Measurements from ENCODE around the gene C17orf107.
A peak's percentile ranks its signal among the peaks of the same experiment; 100 is the strongest.
"Not testable (repeated sequence)": the region's sequence is repeated elsewhere in the genome, so short reads cannot be mapped to it uniquely, and the experiment has no call there.

The C17orf107 gene

DNA sequence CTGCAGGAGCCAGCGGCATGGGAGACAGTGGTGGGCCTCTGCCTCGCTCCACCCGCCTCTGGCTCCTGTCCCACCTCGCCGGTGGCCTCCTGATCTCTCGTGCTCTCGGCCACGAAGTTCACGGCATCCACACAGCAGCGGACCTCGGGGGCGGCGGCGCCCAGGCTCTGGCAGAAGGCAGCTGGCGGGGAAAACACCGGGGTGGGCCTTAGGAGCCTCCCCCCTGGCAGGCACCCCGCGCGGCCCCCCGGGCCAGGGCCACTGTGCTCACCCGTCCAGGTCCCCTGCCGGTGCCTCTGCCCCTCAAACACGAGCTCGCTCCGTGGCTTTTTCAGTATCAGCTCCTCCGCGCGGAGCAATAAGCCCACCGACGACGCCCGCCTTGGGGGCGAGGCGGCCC is 409 bp upstream of the C17orf107 start:
- DNase-seq = no peak

DNA sequence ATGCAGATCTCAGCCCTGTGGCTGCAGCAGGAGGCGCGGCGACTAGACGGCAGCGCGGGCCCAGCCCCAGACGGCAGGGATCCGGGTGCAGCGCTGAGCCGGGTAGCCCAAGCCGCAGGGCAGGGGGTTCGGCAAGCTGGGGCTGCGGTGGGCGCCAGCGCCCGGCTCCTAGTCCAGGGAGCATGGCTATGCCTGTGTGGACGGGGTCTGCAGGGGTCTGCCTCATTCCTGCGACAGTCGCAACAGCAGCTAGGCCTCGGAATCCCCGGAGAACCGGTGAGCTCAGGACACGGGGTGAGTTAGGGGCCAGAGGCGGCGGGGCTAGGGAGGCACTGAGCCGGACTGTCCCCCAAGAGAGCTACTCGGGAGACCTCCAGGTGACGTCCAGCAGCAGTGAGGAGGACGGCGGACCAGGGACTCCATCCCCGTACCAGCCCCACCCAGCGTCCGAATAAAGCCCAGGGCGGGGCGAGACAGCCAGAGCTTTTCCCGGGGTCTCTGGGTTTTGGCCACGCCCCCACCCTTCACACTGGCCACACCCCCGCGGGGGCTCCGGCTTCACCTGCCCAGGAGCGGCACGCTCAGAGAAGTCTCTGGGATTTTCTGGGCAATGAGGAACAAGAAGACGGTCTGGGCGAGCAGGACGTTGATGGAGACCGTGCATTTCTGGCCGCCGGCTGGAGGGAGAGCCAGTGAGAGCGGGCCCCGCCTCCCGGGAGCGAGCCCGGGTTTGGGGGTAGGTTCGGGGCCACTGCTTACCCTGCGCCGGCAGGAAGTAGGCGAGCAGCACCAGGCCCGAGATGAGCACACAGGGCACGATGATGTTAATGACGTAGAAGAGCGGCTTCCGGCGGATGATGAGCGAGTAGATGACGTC is 1.1 kb downstream of the C17orf107 start:
- peak in 1 of 56 donors; percentile 17 for DNase-seq

DNA sequence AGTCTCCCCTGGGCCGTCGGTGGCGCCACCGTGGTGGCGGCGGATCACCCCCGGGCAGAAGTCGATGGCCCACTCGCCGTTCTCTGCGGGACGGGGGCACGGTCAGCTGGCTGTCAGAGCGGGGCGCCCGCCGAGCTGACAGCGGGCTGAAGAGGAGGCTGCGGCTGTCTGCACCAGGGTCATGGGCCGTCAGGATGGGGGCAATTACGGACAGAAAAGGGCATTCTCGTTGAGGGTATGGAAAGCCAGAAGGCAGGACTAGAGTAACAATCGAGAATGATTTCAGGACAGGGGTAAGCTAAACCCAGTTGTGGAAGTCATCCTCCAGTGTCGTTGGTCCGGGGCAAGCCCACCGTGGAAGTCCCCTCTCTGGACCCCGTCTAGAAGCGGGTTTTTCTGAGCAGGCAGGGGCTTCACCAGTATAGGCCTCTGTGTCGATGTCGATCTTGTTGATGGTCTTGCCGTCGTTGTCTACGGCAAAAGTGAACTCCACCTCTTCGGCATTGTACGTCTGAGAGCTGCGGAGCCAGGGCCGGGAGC is 1.8 kb downstream of the C17orf107 start:
- no peak for DNase-seq

DNA sequence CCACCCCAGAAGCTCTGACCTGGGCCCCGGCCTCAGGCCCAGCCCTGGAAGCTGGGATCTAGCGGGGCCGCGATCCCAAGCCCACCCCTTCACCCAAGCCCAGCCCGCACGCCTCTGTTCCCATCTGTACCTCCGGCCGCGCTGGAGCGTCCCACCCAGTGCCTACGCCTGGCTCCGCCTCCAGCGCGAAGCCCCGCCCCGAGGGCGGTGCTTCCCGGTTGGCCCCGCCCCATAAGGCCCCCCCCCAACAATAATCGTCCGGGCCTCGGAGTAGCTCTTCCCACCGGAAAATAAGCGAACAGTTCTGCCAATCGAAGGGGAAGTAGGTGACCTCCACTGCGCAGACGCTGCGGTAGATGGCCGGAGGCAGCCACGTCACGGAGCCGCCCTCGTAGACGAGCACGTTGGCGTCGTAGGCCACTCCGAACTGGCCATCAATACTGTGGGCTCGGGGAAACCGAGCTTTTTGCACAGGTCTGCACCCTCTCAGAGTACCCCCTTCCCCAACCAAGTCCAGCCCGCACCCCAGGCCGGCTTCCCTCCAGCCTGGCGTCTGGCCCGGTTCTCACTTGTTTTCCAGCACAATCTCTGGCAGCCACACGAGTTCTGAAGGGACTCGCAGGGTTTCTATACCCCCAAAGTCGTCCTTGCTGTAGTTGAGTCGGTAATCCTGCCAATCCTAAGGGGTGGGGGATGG is 2.5 kb downstream of the C17orf107 start:
- peak in 30 of 56 donors; percentile 7 to 76 (median 43) for DNase-seq

DNA sequence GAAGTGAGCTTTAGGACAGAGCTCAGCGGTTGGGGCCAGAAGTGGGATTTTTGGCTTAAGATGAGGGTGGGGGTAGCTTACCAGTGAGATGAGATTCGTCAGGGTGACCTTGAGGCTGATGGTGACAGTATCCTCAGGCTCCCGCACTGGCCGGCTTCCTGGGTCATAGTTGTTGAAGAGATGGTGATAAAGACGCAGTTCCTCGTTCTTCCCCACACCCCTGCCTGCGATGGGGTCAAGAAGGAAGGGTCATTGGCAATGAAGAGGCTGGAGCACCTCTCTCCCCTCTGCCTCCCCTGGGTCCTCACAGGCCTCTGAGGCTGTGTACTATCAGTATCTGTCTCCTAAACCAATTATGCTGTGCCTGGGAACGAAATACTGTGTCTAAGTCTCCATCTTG is 3.2 kb downstream of the C17orf107 start:
- DNase-seq = no peak

DNA sequence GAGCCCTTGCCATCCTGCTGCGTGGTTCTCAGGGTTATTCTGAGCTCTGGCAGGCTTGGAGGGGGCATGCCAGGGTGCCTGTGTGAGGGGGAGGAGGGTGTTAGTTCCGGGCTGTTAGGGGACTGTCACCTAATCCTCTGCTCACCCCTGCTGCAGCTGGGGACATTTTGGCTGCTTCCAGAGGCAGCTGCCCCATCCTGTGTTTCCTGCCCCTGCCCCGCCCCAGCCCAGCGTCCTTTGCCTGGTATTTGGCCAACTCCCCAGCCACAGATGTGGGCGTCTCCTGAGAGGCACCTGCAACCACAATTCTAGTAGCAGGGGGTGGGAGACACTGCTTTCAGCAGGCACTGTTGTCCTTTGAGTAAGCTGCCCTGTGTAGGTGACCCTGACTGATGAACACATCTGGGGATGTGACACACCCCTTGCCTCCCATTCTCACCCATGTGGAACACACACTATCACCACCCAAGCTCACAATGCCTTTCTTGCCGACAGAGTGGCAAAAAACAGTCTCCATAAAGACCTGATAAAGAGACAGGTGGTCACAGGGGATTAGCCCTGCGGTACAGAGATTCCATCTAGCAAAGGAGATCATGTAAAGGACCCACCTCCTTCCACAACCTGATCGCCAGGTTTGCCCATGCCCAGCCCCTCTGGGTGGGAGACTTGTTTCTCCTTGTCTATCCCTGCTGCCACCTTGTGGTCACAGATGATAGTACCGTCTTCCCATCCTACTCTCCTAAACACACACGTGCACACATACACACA is 3.9 kb downstream of the C17orf107 start, which contains the start of gene CHRNE:
Gene CHRNE (minus strand): TSS at position 48 of the 768 bp plus-strand sequence. CDS start 35 bp downstream, at position 13.
- DNase-seq = peak in 46 of 56 donors; percentile 10 to 87 (median 48)

DNA sequence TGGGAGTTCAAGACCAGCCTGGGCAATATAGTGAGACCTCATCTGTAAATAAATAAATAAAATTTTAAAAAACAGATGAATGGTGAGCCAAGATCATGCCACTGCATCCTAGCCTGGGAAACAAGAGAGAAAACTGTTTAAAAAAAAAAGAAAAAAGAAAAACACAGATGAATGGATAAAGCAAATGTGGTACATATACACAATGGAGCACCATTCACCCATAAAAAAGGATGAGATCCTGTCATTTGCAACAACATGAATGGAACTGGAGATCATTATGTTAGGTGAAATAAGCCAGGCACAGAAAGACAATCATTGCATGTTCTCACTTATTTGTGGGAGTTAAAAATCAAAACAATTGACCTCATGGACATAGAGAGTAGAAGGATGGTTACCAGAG is 7.3 kb downstream of the C17orf107 start:
- not testable (repeated sequence) for DNase-seq

DNA sequence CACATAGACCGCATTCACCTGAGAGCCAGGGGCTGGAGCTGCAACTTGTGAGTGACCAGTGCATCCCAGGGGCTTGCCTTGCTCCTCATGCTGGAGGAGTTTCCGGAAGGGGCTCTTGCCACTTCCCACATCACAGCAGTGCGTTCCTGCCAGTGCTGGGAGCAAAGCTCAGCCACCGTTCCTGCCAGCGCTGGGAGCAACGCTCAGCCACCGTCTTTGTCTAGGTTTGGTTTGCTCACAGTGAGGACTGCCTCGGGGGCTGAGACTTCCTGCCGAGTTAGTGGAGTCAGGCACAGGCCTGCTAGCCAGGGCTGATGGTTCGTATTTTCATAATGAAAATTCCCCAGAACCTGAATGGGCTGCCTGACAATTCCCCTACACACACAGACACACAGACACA is 9.0 kb downstream of the C17orf107 start:
- DNase-seq = peak in 2 of 56 donors; percentile 7 to 16

DNA sequence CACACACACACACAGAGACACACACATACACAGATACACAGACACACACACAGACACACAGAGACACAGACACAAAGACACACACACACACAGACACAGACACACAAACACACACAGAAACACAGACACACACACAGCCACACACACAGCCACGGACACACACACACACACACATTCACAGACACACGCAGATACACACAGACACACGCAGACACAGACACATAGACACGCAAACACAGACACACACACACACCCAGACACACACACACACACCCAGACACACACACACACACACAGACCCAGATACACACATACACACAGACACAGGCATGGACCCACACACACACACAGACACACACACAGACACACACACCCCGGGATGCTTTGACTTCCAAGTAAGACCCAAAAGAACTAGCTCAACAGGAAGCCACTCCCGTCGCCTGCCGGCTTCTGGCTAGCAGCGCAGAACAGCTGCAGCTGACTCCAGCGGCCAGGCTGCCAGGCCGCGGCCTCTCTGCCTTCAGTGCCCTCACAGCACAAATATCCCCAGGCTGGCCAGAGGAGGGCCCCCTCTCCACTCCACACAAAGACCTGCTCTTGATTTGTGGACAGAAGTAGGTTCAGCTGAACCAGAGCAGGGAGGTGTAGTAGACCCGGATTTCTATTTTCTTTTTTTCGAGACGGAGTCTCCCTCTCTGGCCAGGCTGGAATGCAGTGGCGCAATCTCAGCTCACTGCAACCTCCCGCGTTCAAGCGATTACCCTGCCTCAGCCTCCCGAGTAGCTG is 9.6 kb downstream of the C17orf107 start:
- peak in 51 of 56 donors; percentile 18 to 87 (median 70) for DNase-seq

DNA sequence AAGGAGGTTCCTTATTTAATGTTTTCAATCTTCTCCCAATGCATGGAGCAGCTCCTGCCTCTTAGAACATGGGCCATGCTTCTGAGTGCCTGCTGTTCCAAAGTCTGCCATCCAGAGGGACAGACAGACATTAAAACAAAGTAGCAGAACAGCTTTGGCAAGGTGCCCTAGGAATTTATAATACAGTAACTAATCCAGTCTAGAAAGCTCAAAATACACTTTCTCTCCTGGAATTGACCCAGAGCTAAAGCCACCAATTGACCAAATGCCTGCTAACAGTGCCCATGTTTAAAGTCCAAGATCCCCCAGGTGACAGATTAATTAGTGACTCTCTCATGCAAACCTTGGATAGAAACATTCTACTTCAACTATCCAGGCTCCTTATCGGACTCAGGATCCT is 14.7 kb downstream of the C17orf107 start:
- no peak for DNase-seq

DNA sequence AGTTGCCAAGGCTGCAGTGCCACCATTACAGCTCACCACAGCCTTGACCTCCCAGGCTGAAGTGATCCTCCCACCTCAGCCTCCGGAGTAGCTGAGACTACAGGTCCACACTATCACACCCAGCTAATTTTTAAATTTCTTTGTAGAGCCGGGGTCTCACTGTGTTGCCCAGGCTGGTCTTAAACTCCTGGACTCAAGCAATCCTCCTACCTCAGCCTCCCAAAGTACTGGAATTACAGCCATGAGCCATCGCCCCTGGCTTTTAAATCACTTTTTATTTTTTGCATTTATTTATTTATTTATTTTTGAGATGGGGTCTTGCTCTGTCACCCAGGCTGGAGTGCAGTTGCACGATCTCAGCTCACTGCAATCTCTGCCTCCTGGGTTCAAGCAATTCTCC is 15.2 kb downstream of the C17orf107 start:
- DNase-seq = not testable (repeated sequence)

DNA sequence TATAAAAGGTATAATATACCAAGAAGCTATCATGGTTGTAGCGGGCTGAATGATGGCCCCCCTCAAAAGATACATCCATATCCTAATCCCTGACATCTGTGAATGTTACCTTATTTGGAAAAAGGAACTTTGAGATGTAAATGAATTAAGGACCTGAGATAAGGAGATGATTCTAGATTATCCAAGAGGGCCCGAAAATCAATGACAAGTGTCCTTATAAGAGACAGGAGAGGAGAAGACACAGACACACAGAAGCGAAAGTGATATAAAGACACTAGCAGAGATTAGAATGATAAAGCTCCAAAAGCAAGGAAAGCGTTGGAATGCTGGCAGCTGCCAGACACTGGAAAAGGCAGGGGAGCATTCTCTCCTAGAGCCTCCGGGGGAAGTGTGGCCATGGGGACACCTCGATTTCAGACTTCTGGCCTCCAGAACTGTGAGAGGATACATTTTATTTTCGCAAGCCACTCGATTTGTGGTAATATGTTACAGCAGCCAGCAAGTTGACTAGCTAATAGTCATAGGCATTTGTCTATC is 20.2 kb downstream of the C17orf107 start:
- no peak for DNase-seq

DNA sequence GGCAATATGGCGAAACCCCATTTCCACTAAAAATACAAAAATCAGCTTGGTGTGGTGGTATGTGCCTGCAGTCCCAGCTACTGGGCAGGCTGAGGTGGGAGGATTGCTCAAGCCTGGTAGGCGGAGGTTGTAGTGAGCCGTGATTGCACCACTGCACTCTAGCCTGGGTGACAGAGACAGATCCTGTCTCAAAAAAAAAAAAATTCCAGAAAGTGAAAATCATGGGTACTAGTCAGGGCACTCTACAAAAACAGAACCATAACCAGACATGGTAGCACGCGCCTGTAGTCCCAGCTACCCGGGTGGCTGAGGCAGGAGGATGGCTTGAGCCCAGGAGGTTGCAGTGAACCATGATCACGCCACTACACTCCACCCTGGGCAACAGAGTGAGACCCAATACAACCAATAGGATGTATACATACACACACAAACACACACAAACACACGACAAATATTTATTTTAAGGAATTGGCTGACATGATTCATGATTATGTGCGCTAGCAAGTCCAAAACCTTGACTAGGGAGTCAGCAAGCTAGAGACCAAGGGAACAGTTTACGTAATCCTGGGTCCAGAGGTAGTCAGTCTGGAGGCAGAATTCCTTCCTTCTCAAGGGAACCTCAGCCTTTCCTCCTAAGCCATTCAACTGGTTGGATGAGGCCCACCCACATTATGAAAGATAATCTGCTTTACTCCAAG is 21.2 kb downstream of the C17orf107 start:
- DNase-seq = no peak

DNA sequence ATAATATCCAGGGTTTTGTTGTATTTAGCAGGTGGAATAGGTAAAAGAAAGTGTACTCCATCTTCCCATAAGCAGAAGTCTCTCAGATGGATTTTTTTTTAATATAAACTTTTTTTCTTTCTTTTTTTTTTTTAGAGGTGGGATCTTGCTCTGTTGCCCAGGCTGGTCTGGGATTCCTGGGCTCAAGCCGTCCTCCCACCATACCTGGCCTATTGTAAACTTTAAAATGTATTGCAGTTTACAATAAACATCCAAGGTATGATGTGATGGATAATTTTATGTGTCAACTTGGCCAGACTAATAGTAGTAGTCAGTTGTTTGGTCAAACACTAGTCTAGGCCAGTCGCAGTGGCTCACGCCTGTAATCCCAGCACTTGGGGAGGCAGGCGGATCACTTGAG is 22.0 kb downstream of the C17orf107 start:
- DNase-seq = no peak

DNA sequence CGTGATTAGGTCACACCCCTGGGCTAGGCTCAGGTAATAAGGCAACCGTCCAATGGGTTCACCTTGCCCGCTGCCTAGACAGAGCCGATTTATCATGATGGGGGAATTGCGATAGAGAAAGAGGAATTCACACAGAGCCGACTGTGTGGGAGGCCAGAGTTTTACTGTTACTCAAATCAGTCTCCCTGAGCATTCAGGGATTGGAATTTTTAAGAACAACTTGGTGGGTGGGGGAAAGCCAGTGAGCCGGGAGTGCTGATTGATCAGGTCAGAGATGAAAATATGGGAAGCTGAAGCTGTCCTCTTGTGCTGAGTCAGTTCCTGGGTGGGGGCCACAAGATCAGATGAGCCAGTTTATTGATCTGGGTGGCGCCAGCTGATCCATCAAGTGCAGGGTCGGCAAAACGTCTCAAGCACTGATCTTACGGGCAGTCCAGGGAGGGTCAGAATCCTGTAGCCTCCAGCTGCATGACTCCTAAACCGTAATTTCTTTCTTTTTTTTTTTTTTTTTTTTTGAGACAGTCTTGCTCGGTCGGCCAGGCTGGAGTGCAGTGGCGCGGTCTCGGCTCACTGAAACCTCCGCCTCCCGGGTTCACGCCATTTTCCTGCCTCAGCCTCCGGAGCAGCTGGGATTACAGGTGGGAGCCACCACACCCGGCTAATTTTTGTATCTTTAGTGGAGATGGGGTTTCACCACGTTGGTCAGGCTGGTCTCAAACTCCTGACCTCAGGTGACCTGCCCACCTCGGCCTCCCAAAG is 27.4 kb downstream of the C17orf107 start:
- not testable (repeated sequence) for DNase-seq

DNA sequence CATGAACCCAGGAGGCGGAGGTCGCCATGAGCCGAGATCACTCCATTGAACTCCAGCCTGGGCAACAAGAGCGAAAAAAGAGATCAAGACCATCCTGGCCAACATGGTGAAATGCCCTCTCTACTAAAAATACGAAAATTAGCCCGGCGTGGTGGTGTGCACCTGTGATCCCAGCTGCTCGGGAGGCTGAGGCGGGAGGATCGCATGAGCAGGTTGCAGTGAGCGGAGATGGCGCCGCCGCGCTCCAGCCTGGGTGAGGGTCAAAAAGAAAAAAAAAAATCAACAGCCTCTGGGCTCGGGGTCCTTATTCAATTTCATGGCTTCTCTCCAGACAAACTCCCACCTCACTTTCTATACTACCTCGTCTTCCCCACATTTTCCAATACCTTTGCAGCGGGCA is 29.5 kb downstream of the C17orf107 start:
- no peak for DNase-seq

DNA sequence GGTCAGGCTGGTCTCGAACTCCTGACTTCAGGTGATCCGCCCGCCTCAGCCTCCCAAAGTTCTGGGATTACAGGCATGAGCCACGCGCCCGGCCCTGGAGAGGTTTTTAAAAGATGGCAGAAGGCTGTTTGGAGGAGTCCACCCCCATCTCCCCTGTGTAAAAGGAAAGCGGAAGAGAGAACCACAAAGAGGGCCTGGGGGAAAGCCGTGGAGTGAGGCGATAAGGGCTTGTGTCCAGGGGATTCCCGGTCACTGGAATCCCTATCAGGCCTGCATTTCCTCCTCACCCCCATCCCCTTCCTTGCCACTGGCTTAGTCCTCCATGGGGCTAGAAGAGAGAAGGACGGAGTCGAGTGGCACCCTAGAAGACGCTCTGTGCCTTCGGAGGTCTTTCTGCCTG is 32.6 kb downstream of the C17orf107 start, which contains the start of gene GP1BA:
Gene GP1BA (plus strand): TSS at position 315 of the 400 bp plus-strand sequence. CDS start 328 bp downstream, outside the sequence.
- DNase-seq = no peak

DNA sequence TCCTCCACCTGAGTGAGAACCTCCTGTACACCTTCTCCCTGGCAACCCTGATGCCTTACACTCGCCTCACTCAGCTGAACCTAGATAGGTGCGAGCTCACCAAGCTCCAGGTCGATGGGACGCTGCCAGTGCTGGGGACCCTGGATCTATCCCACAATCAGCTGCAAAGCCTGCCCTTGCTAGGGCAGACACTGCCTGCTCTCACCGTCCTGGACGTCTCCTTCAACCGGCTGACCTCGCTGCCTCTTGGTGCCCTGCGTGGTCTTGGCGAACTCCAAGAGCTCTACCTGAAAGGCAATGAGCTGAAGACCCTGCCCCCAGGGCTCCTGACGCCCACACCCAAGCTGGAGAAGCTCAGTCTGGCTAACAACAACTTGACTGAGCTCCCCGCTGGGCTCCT is 33.4 kb downstream of the C17orf107 start:
- DNase-seq = no peak

DNA sequence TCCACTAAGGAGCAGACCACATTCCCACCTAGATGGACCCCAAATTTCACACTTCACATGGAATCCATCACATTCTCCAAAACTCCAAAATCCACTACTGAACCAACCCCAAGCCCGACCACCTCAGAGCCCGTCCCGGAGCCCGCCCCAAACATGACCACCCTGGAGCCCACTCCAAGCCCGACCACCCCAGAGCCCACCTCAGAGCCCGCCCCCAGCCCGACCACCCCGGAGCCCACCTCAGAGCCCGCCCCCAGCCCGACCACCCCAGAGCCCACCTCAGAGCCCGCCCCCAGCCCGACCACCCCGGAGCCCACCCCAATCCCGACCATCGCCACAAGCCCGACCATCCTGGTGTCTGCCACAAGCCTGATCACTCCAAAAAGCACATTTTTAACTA is 34.3 kb downstream of the C17orf107 start:
- DNase-seq = no peak
